Measurements from ENCODE around the gene SCN5A. TPM values are rescaled to one million over a fixed set of nuclear protein-coding genes. Genes with fewer than 3 reads are reported as not detected.

Gene SCN5A
- total RNA-seq, 1 experiment from 2014 or later, result 11.5 TPM

GRCh38 chr3:38563886-38564270 is 85.6 kb downstream of the SCN5A start:
- no peaks in the 10 kb centered on the region for H4K20me1 ChIP-seq (ENCODE audit: insufficient read depth)
- H3K79me2 ChIP-seq (ENCODE audit: insufficient read depth, low read length), result no peaks in the 10 kb centered on the region
- no TSS peak for BruUV-seq (replicated peaks)
- RAD21 ChIA-PET (ENCODE audit: low non-redundant PET in 1 of 2, low total read pairs in 2 of 2, uncharacterized antibody in 2 of 2, unreplicated experiment in 2 of 2), result no interaction called here
- H3K9me3 ChIP-seq (ENCODE audit: control insufficient read depth in 1 of 2, insufficient read depth in 1 of 2, low read depth in 1 of 2, low read length in 2 of 2), result no peaks in the 10 kb centered on the region
- ATAC-seq, result no peak
- no peak for TF ChIP-seq MAX (IDR thresholded peaks at IDR 0.05)
- POLR2A ChIA-PET, result no interaction called here
- no peaks in the 10 kb centered on the region for H3K9me2 ChIP-seq (ENCODE audit: insufficient read depth)
- no peak for DNase-seq (ENCODE audit: low read depth, low spot score)
- H3K27ac ChIP-seq (ENCODE audit: low read depth, low read length), result no peak overlapping the region
- no peaks in the 10 kb centered on the region for H3K4me1 ChIP-seq (ENCODE audit: control insufficient read depth in 1 of 2, insufficient read depth in 2 of 2, low read length in 2 of 2)
- CTCF ChIA-PET, result no interaction called here
- H3K4me3 ChIP-seq (replicated peaks in 1 of 2; ENCODE audit: low read depth in 1 of 2, low read length in 2 of 2), result no peak overlapping the region
- H3K4me2 ChIP-seq (ENCODE audit: low read length), result no peak overlapping the region
- no peaks in the 10 kb centered on the region for H3K27me3 ChIP-seq (ENCODE audit: insufficient read depth, low read length)
- no peak overlapping the region for H3K9ac ChIP-seq (ENCODE audit: low read length)
- intact Hi-C loops (cut with micrococcal nuclease), result no loop called here
- H3K36me3 ChIP-seq (ENCODE audit: control insufficient read depth in 1 of 2, insufficient read depth in 2 of 2, low read length in 2 of 2), result no peaks in the 10 kb centered on the region; a peak in 1 of 4 replicates
- H2AFZ ChIP-seq (ENCODE audit: low read depth, low read length, poor library complexity, severe bottlenecking), result no peak overlapping the region

GRCh38 chr3:38563070-38563885 is 86.2 kb downstream of the SCN5A start:
- H3K4me3 ChIP-seq (replicated peaks in 1 of 2; ENCODE audit: low read depth in 1 of 2, low read length in 2 of 2), result no peak overlapping the region
- H3K36me3 ChIP-seq (ENCODE audit: control insufficient read depth in 1 of 2, insufficient read depth in 2 of 2, low read length in 2 of 2), result no peaks in the 10 kb centered on the region; a peak in 1 of 4 replicates
- ATAC-seq (no peak), DNase-seq (ENCODE audit: low read depth, low spot score) (no peak)
- no peaks in the 10 kb centered on the region for H3K27me3 ChIP-seq (ENCODE audit: insufficient read depth, low read length)
- intact Hi-C loops (cut with micrococcal nuclease), result no loop called here
- TF ChIP-seq MAX (IDR thresholded peaks at IDR 0.05) (no peak), RAD21 (IDR thresholded peaks at IDR 0.05; ENCODE audit: low read depth) (no peak), TCF7L2 (IDR thresholded peaks at IDR 0.05; ENCODE audit: borderline replicate concordance, extremely low read depth, insufficient read depth, insufficient read length) (no peak), SRF (IDR thresholded peaks at IDR 0.05; ENCODE audit: low read depth) (no peak), CTCF (IDR thresholded peaks at IDR 0.05 in 2 of 3, conservative IDR thresholded peaks at IDR 0.05 in 1 of 3; ENCODE audit: borderline replicate concordance in 1 of 3, insufficient read depth in 1 of 3, low read depth in 2 of 3, low read length in 2 of 3) (no peak), SIN3A (IDR thresholded peaks at IDR 0.05; ENCODE audit: low read depth) (no peak)
- TF ChIP-seq, protein P1, sequence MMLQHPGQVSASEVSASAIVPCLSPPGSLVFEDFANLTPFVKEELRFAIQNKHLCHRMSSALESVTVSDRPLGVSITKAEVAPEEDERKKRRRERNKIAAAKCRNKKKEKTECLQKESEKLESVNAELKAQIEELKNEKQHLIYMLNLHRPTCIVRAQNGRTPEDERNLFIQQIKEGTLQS (IDR thresholded peaks at IDR 0.05), result no peak
- H3K9ac ChIP-seq (ENCODE audit: low read length), result no peak overlapping the region
- ChIA-PET RAD21 (ENCODE audit: low non-redundant PET in 1 of 2, low total read pairs in 2 of 2, uncharacterized antibody in 2 of 2, unreplicated experiment in 2 of 2) (no interaction called here), POLR2A (no interaction called here), CTCF (no interaction called here)
- H3K27ac ChIP-seq (ENCODE audit: low read depth, low read length), result no peak overlapping the region
- no TSS peak for BruUV-seq (replicated peaks)
- H2AFZ ChIP-seq (ENCODE audit: low read depth, low read length, poor library complexity, severe bottlenecking), result no peak overlapping the region
- H3K9me2 ChIP-seq (ENCODE audit: insufficient read depth), result no peaks in the 10 kb centered on the region
- no peak overlapping the region for H3K4me2 ChIP-seq (ENCODE audit: low read length)
- no peaks in the 10 kb centered on the region for H3K9me3 ChIP-seq (ENCODE audit: control insufficient read depth in 1 of 2, insufficient read depth in 1 of 2, low read depth in 1 of 2, low read length in 2 of 2)
- no peaks in the 10 kb centered on the region for H4K20me1 ChIP-seq (ENCODE audit: insufficient read depth)
- no peaks in the 10 kb centered on the region for H3K79me2 ChIP-seq (ENCODE audit: insufficient read depth, low read length)
- no peaks in the 10 kb centered on the region for H3K4me1 ChIP-seq (ENCODE audit: control insufficient read depth in 1 of 2, insufficient read depth in 2 of 2, low read length in 2 of 2)
